ENCODE measurements around the gene KNCN.

KNCN gene

GRCh38 chr1:46551597-46552095 is at the start of gene KNCN:
TSS of gene KNCN (minus strand) at chr1:46551647. CDS start at chr1:46551215, 432 bp downstream.
- no peak within 1 kb of the TSS for H3K27ac ChIP-seq
- DNase-seq (ENCODE audit: low read depth, low spot score) = no peak

- DNase-seq (ENCODE audit: low read depth, low spot score) = no peak
- H3K27ac ChIP-seq = no peak overlapping the region
Measured at GRCh38 chr1:46599059-46599970, 47.9 kb upstream of the KNCN start.

GRCh38 chr1:46596846-46597245 is 45.4 kb upstream of the KNCN start:
- no peak for DNase-seq (ENCODE audit: low read depth, low spot score)
- H3K27ac ChIP-seq = no peak overlapping the region

GRCh38 chr1:46596036-46596435 is 44.6 kb upstream of the KNCN start:
- H3K27ac ChIP-seq = no peak overlapping the region
- no peak for DNase-seq (ENCODE audit: low read depth, low spot score)

GRCh38 chr1:46595127-46595526 is 43.7 kb upstream of the KNCN start:
- no peak overlapping the region for H3K27ac ChIP-seq
- DNase-seq (ENCODE audit: low read depth, low spot score) = no peak

- no peak for DNase-seq (ENCODE audit: low read depth, low spot score)
- H3K27ac ChIP-seq = no peak overlapping the region
Measured at GRCh38 chr1:46594063-46594462, 42.6 kb upstream of the KNCN start.

GRCh38 chr1:46592823-46593222 is 41.4 kb upstream of the KNCN start:
- no peak overlapping the region for H3K27ac ChIP-seq
- DNase-seq (ENCODE audit: low read depth, low spot score) = no peak

GRCh38 chr1:46589529-46589928 is 38.1 kb upstream of the KNCN start:
- DNase-seq (ENCODE audit: low read depth, low spot score) = no peak
- H3K27ac ChIP-seq = no peak overlapping the region

GRCh38 chr1:46587069-46587468 is 35.6 kb upstream of the KNCN start:
- no peak for DNase-seq (ENCODE audit: low read depth, low spot score)
- no peak overlapping the region for H3K27ac ChIP-seq

GRCh38 chr1:46585312-46585938 is 34.0 kb upstream of the KNCN start:
- DNase-seq (ENCODE audit: low read depth, low spot score) = no peak
- no peak overlapping the region for H3K27ac ChIP-seq

- DNase-seq (ENCODE audit: low read depth, low spot score) = no peak
- H3K27ac ChIP-seq = no peak overlapping the region
Measured at GRCh38 chr1:46583494-46583893, 32.0 kb upstream of the KNCN start.

- H3K27ac ChIP-seq = no peak overlapping the region
- DNase-seq (ENCODE audit: low read depth, low spot score) = no peak
Measured at GRCh38 chr1:46582972-46583371, 31.5 kb upstream of the KNCN start.

GRCh38 chr1:46581681-46582455 is 30.4 kb upstream of the KNCN start:
- no peak for DNase-seq (ENCODE audit: low read depth, low spot score)
- no peak overlapping the region for H3K27ac ChIP-seq

- H3K27ac ChIP-seq = no peak overlapping the region
- no peak for DNase-seq (ENCODE audit: low read depth, low spot score)
Measured at GRCh38 chr1:46580140-46580903, 28.9 kb upstream of the KNCN start.

GRCh38 chr1:46577671-46578070 is 26.2 kb upstream of the KNCN start:
- H3K27ac ChIP-seq = no peak overlapping the region

GRCh38 chr1:46576596-46576995 is 25.1 kb upstream of the KNCN start:
- H3K27ac ChIP-seq = no peak overlapping the region
- DNase-seq (ENCODE audit: low read depth, low spot score) = no peak

More at GRCh38 chr1:46577671-46578070, 26.2 kb upstream of the KNCN start:
- DNase-seq (ENCODE audit: low read depth, low spot score) = no peak

GRCh38 chr1:46575778-46576177 is 24.3 kb upstream of the KNCN start:
- H3K27ac ChIP-seq = no peak overlapping the region
- DNase-seq (ENCODE audit: low read depth, low spot score) = no peak

GRCh38 chr1:46575300-46575699 is 23.9 kb upstream of the KNCN start:
- no peak for DNase-seq (ENCODE audit: low read depth, low spot score)
- H3K27ac ChIP-seq = no peak overlapping the region

- H3K27ac ChIP-seq = no peak overlapping the region
- DNase-seq (ENCODE audit: low read depth, low spot score) = no peak
Measured at GRCh38 chr1:46571691-46572225, 20.3 kb upstream of the KNCN start.
